GM23338 (cell line): Measurements from ENCODE around the gene GIMAP1. TPM values are rescaled to one million over a fixed set of nuclear protein-coding genes. Genes with fewer than 3 reads are reported as not detected.

Experiments used
- ATAC-seq: fragments of 200-7000 bp; cut with Tn5 transposase; 3 replicates; pipeline ENCODE4 v1.9.1; 2020
- DNase-seq: peaks from one replicate; pipeline ENCODE4 v3.0.0-alpha.2; 2015; ENCODE audit warnings: low spot score
- H2AFZ ChIP-seq: fragments of 200-600 bp; sonication (generic); 2 replicates; pipeline ENCODE4 v1.8.0; 2016; ENCODE audit warnings: antibody characterized with exemption, mild to moderate bottlenecking, moderate library complexity
- H3F3A ChIP-seq: fragments of 200-600 bp; sonication (generic); replicated peaks from 2 replicates; pipeline ENCODE4 v1.8.0; 2017; ENCODE audit warnings: antibody characterized with exemption, mixed run types, low read depth
- H3K27ac ChIP-seq: fragments of 200-600 bp; sonication (generic); 2 replicates; pipeline ENCODE4 v1.6.1; 2016; ENCODE audit warnings: low read depth
- H3K27me3 ChIP-seq: fragments of 200-600 bp; sonication (generic); 2 replicates; pipeline ENCODE4 v1.8.0; 2016; ENCODE audit warnings: mild to moderate bottlenecking, mixed run types, moderate library complexity; ENCODE audit not compliant: insufficient read depth
- H3K36me3 ChIP-seq: fragments of 200-600 bp; sonication (generic); 2 replicates; pipeline ENCODE4 v1.8.0; 2016; ENCODE audit warnings: mild to moderate bottlenecking; ENCODE audit not compliant: insufficient read depth
- H3K4me1 ChIP-seq: fragments of 200-600 bp; sonication (generic); 2 replicates; pipeline ENCODE4 v1.8.0; 2016; ENCODE audit warnings: mild to moderate bottlenecking, moderate library complexity; ENCODE audit not compliant: insufficient read depth
- H3K4me2 ChIP-seq: fragments of 200-600 bp; sonication (generic); 2 replicates; pipeline ENCODE4 v1.7.1; 2017; ENCODE audit warnings: mixed run types
- H3K4me3 ChIP-seq: fragments of 200-600 bp; sonication (generic); 2 replicates; pipeline ENCODE4 v1.6.1; 2016; ENCODE audit warnings: mixed run types
- H3K79me2 ChIP-seq: fragments of 200-600 bp; sonication (generic); replicated peaks from 2 replicates; pipeline ENCODE4 v1.8.0; 2017; ENCODE audit warnings: mild to moderate bottlenecking; ENCODE audit not compliant: insufficient read depth
- H3K9me2 ChIP-seq: fragments of 200-600 bp; sonication (generic); 2 replicates; pipeline ENCODE4 v1.8.0; 2017; ENCODE audit not compliant: insufficient read depth
- H4K20me1 ChIP-seq: fragments of 200-600 bp; sonication (generic); replicated peaks from 2 replicates; pipeline ENCODE4 v1.8.0; 2017; ENCODE audit warnings: mild to moderate bottlenecking; ENCODE audit not compliant: insufficient read depth
- H3K27ac Mint-ChIP-seq: 2 replicates; pipeline ENCODE4 v1.8.0; 2020; ENCODE audit warnings: inconsistent platforms, mild to moderate bottlenecking, moderate library complexity, mixed read lengths
- H3K27me3 Mint-ChIP-seq: 3 replicates; pipeline ENCODE4 v1.8.0; 2022; ENCODE audit warnings: low read depth, mild to moderate bottlenecking, moderate library complexity, mixed read lengths, inconsistent platforms; ENCODE audit not compliant: insufficient read depth, poor library complexity
- H3K36me3 Mint-ChIP-seq: 3 replicates; pipeline ENCODE4 v1.8.0; 2021; ENCODE audit warnings: low read depth, mild to moderate bottlenecking, inconsistent platforms, moderate library complexity, mixed read lengths
- H3K4me1 Mint-ChIP-seq: 3 replicates; pipeline ENCODE4 v1.8.0; 2020; ENCODE audit warnings: mild to moderate bottlenecking, inconsistent platforms, mixed read lengths
- H3K4me3 Mint-ChIP-seq: 3 replicates; pipeline ENCODE4 v1.8.0; 2021; ENCODE audit warnings: moderate library complexity, mild to moderate bottlenecking, inconsistent platforms, mixed read lengths
- H3K9me3 Mint-ChIP-seq: 3 replicates; pipeline ENCODE4 v1.8.0; 2020; ENCODE audit warnings: moderate library complexity, mild to moderate bottlenecking, inconsistent platforms, mixed read lengths
- CREB1 ChIP-seq: fragments of 250-450 bp; sonication (Bioruptor Pico); IDR thresholded peaks from 2 replicates; pipeline ENCODE4 v1.5.0; 2020; ENCODE audit warnings: low read depth, mild to moderate bottlenecking, moderate library complexity
- EZH2 ChIP-seq: fragments of 200-600 bp; sonication (generic); IDR thresholded peaks from one replicate; pipeline ENCODE4 v1.8.0; 2017; ENCODE audit warnings: antibody characterized with exemption, mild to moderate bottlenecking, low read depth; ENCODE audit not compliant: unreplicated experiment
- EZH2phosphoT487 ChIP-seq: fragments of 200-600 bp; sonication (generic); IDR thresholded peaks from one replicate; pipeline ENCODE4 v1.8.1; 2018; ENCODE audit warnings: antibody characterized with exemption; ENCODE audit not compliant: unreplicated experiment
- JUNB ChIP-seq: IDR thresholded peaks from one replicate; pipeline ENCODE4 v1.6.1; 2016; ENCODE audit warnings: antibody characterized with exemption; ENCODE audit not compliant: unreplicated experiment
- NANOG ChIP-seq: IDR thresholded peaks from 2 replicates; pipeline ENCODE4 v1.6.1; 2016; ENCODE audit warnings: antibody characterized with exemption, borderline replicate concordance
- POLR2AphosphoS5 ChIP-seq: IDR thresholded peaks from 2 replicates; pipeline ENCODE4 v1.6.1; 2016; ENCODE audit warnings: antibody characterized with exemption, low read depth
- STAT1 ChIP-seq: IDR thresholded peaks from one replicate; pipeline ENCODE4 v1.6.1; 2016; ENCODE audit warnings: antibody characterized with exemption; ENCODE audit not compliant: unreplicated experiment
- ZNF114 ChIP-seq: fragments of 250-450 bp; sonication (Bioruptor Pico); IDR thresholded peaks from 2 replicates; pipeline ENCODE4 v1.5.0; 2020; ENCODE audit warnings: mild to moderate bottlenecking, moderate library complexity
- ZNF331 ChIP-seq: fragments of 250-450 bp; sonication (Bioruptor Pico); IDR thresholded peaks from 2 replicates; pipeline ENCODE4 v1.5.0; 2020; ENCODE audit warnings: low read depth, mild to moderate bottlenecking, moderate library complexity
- polyA plus RNA-seq: library from polyadenylated mRNA; unstranded; fragments of >200 nt; fragmentation: Nextera tagmentation; extraction: Ambion mirVana; gene quantifications from 2 replicates; pipeline ENCODE4 v1.2.1, GENCODE V29; 2016
- total RNA-seq: library from RNA; depleted of rRNA; stranded (reverse); fragments of >200 nt; shearing (Covaris generic); gene quantifications from 2 replicates; pipeline ENCODE4 v1.2.3, GENCODE V29; 2014
- TF ChIP-seq, protein P1 (sequence below), 2 experiments: fragments of 200-600 bp in 1 of 2; sonication (generic) in 1 of 2; conservative IDR thresholded peaks; 2 replicates each; pipeline versions ENCODE4 v1.5.1 to v1.6.1; 2016 to 2017; ENCODE audit warnings: antibody characterized with exemption in 2 of 2, low read depth in 2 of 2, mild to moderate bottlenecking in 2 of 2, moderate library complexity in 1 of 2
- TF ChIP-seq, protein P2 (sequence below): IDR thresholded peaks from 2 replicates; pipeline ENCODE4 v1.6.1; 2016; ENCODE audit warnings: antibody characterized with exemption
- TF ChIP-seq, protein P3 (sequence below): IDR thresholded peaks from one replicate; pipeline ENCODE4 v1.6.1; 2018; ENCODE audit warnings: antibody characterized with exemption; ENCODE audit not compliant: unreplicated experiment

The GIMAP1 gene
- total and polyA plus RNA-seq, 2 experiments from 2014 or later, result not detected

DNA sequence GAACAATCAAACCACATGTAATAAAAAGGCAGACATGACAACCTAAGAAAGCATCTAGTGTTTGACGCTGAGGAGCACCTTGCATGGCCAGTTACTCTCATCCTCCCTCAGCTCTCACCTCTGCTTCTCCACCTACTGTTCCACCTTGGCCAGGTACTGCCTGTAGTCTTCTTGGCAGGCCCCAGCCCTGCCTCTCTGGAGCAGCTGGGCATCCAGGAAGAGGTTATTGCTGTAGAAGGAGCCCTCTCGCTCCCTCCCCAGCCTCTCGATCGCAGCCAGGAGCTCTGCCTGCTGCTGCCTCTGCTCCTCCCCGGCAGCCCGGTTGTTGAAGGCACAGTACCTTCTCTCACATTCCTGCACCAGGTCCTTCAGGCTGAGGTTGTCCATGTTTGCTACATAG is 30.5 kb downstream of the GIMAP1 start:
- Histone ChIP-seq H3K4me3 (no peak overlapping the region), H3K36me3 (no peaks in the 10 kb centered on the region), H3K27me3 (peaks cover 96% of the 10 kb centered on the region), H2AFZ (no peak overlapping the region), H3F3A (no peaks in the 10 kb centered on the region), H3K4me1 (no peaks in the 10 kb centered on the region), H3K9me2 (no peaks in the 10 kb centered on the region), H3K4me2 (no peak overlapping the region), H4K20me1 (peaks cover 2% of the 10 kb centered on the region), H3K27ac (no peak overlapping the region), H3K79me2 (no peaks in the 10 kb centered on the region)
- no peak for TF ChIP-seq POLR2AphosphoS5
- TF ChIP-seq, protein P1, sequence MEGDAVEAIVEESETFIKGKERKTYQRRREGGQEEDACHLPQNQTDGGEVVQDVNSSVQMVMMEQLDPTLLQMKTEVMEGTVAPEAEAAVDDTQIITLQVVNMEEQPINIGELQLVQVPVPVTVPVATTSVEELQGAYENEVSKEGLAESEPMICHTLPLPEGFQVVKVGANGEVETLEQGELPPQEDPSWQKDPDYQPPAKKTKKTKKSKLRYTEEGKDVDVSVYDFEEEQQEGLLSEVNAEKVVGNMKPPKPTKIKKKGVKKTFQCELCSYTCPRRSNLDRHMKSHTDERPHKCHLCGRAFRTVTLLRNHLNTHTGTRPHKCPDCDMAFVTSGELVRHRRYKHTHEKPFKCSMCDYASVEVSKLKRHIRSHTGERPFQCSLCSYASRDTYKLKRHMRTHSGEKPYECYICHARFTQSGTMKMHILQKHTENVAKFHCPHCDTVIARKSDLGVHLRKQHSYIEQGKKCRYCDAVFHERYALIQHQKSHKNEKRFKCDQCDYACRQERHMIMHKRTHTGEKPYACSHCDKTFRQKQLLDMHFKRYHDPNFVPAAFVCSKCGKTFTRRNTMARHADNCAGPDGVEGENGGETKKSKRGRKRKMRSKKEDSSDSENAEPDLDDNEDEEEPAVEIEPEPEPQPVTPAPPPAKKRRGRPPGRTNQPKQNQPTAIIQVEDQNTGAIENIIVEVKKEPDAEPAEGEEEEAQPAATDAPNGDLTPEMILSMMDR (conservative IDR thresholded peaks at IDR 0.05; ENCODE audit: low read depth in 2 of 2), result no peak
- no peak for TF ChIP-seq EZH2
- TF ChIP-seq JUNB, result no peak
- TF ChIP-seq, protein P2, sequence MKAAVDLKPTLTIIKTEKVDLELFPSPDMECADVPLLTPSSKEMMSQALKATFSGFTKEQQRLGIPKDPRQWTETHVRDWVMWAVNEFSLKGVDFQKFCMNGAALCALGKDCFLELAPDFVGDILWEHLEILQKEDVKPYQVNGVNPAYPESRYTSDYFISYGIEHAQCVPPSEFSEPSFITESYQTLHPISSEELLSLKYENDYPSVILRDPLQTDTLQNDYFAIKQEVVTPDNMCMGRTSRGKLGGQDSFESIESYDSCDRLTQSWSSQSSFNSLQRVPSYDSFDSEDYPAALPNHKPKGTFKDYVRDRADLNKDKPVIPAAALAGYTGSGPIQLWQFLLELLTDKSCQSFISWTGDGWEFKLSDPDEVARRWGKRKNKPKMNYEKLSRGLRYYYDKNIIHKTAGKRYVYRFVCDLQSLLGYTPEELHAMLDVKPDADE, result no peak
- TF ChIP-seq STAT1, result no peak
- no peak for TF ChIP-seq CREB1 (CRISPR knock-in tag)
- TF ChIP-seq NANOG, result no peak
- TF ChIP-seq ZNF331 (CRISPR knock-in tag), result no peak
- TF ChIP-seq EZH2phosphoT487, result no peak
- no peak for TF ChIP-seq ZNF114 (CRISPR knock-in tag)
- TF ChIP-seq, protein P3, sequence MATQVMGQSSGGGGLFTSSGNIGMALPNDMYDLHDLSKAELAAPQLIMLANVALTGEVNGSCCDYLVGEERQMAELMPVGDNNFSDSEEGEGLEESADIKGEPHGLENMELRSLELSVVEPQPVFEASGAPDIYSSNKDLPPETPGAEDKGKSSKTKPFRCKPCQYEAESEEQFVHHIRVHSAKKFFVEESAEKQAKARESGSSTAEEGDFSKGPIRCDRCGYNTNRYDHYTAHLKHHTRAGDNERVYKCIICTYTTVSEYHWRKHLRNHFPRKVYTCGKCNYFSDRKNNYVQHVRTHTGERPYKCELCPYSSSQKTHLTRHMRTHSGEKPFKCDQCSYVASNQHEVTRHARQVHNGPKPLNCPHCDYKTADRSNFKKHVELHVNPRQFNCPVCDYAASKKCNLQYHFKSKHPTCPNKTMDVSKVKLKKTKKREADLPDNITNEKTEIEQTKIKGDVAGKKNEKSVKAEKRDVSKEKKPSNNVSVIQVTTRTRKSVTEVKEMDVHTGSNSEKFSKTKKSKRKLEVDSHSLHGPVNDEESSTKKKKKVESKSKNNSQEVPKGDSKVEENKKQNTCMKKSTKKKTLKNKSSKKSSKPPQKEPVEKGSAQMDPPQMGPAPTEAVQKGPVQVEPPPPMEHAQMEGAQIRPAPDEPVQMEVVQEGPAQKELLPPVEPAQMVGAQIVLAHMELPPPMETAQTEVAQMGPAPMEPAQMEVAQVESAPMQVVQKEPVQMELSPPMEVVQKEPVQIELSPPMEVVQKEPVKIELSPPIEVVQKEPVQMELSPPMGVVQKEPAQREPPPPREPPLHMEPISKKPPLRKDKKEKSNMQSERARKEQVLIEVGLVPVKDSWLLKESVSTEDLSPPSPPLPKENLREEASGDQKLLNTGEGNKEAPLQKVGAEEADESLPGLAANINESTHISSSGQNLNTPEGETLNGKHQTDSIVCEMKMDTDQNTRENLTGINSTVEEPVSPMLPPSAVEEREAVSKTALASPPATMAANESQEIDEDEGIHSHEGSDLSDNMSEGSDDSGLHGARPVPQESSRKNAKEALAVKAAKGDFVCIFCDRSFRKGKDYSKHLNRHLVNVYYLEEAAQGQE, result no peak
- Mint-ChIP-seq H3K27ac (no peak overlapping the region), H3K4me1 (no peaks in the 10 kb centered on the region), H3K9me3 (no peaks in the 10 kb centered on the region; the same call in 1 of the 3 replicates), H3K36me3 (no peaks in the 10 kb centered on the region), H3K27me3 (peaks cover 78% of the 10 kb centered on the region), H3K4me3 (no peak overlapping the region)
- ATAC-seq, result no peak
- no peak for DNase-seq
